ENCODE measurements around the gene RBM19.

DNA sequence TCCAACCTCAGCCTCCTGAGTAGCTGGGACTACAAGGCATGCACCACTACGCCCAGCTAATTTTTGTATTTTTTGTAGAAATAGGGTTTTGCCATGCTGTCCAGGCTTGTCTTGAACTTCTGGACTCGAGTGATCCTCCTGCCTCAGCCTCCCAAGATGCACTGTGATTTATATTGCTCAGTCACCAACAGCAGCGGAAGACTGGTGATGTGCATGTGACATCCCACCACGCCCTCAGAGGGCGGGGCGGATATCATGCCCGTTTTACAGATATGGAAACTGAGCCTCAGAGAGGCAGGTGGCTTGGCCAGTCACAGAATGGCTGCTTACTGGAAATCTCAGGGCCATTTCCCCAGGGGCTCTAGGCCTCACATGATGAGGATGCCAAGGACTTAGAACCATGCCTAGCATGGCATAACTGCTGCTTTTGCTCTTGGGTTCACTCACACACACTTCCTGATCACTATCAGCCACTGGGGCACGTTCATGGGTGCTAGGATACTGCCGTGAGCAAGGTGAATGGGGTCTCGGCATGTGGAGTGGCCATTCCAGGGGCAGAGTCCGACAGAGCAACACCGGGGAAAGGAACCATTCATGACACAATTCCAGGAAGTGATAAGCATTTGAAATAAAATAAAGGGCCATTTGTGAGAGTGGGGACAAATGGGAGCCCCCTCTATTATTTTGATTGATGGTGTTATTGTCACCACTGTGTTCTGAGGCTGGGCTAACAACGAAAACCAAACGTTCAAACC, 31.9 kb downstream of the RBM19 start:
- TF ChIP-seq CTCF (IDR thresholded peaks at IDR 0.05; ENCODE audit: insufficient read depth, low read length) (no peak), POLR2AphosphoS5 (IDR thresholded peaks at IDR 0.05; ENCODE audit: low read depth) (no peak), GABPA (IDR thresholded peaks at IDR 0.05; ENCODE audit: low read depth) (no peak)

Data from HL-60 (cell line).